GM19324 (cell line): ENCODE data around the gene RAPGEF1.
"Not testable (repeated sequence)": the region's sequence is repeated elsewhere in the genome, so short reads cannot be mapped to it uniquely, and the experiment has no call there.

Experiments
- ATAC-seq: cut with Tn5 transposase; IDR thresholded peaks from one replicate; pipeline ENCODE4 v1.9.1; 2021; ENCODE audit warnings: mild to moderate bottlenecking, moderate library complexity; ENCODE audit not compliant: unreplicated experiment, low FRiP score

RAPGEF1 gene

DNA sequence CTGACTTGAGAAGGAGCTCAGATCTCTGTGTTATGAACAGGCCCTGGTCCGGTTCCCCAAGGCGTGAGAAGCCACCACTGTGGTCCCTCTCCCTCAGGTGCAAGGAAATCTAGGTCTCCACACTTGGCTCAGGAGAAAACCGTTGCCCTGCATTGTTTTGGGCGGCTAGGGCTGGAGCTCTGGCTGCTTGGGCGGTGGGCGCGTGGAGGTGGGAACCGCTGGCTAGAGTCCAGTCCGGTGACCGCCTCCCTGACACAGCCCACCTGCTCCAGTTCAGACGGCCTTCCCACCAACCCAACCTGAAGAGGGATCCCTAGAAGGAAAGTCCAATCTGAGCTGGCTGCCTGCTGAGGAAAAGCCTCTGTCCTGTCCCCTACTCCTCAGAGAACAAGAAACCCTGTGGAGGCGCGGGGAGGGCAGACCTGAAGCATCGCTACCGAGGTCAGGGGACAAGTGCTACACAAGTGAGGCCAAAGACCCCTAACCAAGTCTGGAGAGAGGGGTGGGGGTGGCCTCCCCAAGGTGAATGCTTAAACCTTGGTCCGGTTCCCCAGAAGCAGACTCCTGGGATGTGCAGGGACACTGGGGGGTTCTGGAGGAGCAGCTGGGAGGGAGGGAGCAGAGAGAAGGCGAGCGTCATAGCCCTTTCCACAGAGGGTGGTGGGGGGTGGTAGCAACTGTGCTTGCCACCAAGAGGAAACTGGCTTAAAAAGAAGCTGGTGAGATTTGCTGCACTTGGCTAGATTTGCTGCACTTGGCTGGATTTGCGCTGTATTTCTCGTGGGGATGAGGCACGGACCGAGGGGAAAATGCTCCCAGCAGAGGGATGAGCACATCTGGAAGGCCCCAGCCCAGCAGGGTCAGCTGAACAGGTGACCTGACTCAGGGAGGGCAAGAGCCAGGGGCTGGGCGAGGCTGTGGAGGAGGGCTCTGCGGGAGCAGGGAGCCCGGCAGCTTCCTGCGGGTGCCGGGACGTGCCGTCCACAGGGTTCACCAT, 65.2 kb downstream of the RAPGEF1 start:
- no peak for ATAC-seq

GRCh38 chr9:131673531-131673930, 66.3 kb downstream of the RAPGEF1 start:
- no peak for ATAC-seq

- no peak for ATAC-seq
These were observed 66.8 kb downstream of the RAPGEF1 start for GRCh38 chr9:131673068-131673467.

GRCh38 chr9:131672451-131672850, 67.4 kb downstream of the RAPGEF1 start:
- ATAC-seq = no peak

GRCh38 chr9:131671133-131671520, 68.7 kb downstream of the RAPGEF1 start:
- ATAC-seq = no peak

- no peak for ATAC-seq
These were observed 69.4 kb downstream of the RAPGEF1 start for GRCh38 chr9:131670247-131671132.

GRCh38 chr9:131669269-131670157, 70.4 kb downstream of the RAPGEF1 start:
- no peak for ATAC-seq

GRCh38 chr9:131668439-131669268, 71.2 kb downstream of the RAPGEF1 start:
- no peak for ATAC-seq

DNA sequence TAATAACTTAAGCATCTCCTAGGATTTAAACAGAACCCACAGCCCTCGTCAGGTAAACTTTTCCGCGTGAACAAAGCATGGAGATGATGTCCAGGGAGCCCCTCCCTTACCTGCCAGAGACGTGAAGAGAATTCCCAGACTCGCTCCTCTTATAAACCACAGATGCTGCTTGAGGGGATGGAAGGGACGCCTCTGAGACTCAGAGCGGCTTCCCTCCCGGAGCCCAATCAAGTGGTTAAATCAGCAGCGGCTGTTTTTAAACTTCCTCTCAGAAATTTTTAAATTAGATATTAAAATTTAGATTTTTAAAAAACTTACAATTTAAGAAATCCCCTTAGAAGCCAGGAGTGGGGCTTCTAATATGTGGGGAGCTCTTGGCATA, 71.8 kb downstream of the RAPGEF1 start:
- ATAC-seq = no peak

DNA sequence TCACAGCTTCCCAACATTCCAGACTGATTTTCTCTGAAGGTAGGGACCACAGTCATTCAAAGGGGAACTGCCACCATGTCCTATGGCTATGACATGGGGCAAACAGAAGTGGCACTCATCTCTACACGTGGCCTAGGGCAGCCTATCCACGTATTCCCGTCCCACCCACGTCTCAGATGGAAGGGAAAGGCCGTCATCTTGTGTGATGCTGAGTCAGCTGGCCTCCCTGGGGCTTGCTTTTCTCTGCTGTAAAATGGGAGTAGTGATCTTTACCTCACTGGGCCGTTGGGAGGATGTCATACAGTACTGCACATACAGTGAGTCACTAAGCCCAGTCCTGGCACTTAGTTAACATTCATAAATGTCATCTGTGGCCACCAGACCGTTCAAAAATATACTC, 72.3 kb downstream of the RAPGEF1 start:
- ATAC-seq = no peak

DNA sequence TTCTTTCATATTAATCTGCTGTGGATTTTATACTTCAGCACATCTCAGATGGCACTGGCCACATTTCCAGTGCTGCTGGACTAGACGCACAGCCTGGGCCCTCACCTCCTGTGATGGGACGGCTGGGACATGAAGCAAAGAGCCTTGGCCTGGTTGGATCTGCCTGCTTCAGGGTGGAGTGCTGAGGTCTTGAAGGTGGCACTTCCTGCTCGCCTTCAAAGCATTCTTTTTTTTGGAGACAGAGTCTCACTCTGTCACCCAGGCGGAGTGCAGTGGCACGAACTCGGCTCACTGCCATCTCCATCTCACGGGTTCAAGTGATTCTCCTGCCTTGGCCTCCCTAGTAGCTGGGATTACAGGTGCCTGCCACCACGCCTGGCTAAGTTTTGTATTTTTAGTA, 73.1 kb downstream of the RAPGEF1 start:
- ATAC-seq = no peak

DNA sequence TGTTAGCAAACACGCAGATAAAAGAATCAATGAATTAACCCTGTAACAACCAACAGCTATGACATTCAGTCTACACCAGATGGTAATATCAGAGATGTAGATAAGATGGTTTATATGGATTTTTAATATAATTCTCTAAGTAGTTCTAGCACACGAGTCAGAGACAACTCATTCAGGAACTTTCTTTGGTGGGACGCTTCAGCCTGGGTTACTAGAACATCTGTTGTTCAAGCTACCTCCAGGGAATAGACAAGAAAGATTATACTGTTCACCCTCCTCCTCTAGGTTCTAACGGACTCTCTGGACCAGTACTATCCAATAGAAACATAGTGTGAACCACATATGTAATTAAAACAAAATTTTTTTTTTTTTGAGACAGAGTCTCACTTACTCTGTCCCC, 73.8 kb downstream of the RAPGEF1 start:
- ATAC-seq = no peak

GRCh38 chr9:131663288-131663687, 76.6 kb downstream of the RAPGEF1 start:
- no peak for ATAC-seq

DNA sequence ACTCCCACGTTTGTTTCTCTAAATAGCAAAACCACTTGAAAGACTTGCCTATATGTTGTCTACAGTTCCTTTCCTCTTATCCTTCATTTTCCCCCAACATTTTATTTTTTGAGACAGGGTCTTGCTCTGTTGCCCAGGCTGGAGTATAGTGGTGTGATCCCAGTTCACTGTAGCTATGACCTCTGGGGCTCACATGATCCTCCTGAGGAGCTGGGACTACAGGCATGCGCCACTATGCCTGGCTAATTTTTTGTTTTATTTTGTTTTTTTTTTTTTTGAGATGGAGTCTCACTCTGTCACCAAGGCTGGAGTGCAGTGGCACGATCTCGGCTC, 77.6 kb downstream of the RAPGEF1 start:
- not testable (repeated sequence) for ATAC-seq

DNA sequence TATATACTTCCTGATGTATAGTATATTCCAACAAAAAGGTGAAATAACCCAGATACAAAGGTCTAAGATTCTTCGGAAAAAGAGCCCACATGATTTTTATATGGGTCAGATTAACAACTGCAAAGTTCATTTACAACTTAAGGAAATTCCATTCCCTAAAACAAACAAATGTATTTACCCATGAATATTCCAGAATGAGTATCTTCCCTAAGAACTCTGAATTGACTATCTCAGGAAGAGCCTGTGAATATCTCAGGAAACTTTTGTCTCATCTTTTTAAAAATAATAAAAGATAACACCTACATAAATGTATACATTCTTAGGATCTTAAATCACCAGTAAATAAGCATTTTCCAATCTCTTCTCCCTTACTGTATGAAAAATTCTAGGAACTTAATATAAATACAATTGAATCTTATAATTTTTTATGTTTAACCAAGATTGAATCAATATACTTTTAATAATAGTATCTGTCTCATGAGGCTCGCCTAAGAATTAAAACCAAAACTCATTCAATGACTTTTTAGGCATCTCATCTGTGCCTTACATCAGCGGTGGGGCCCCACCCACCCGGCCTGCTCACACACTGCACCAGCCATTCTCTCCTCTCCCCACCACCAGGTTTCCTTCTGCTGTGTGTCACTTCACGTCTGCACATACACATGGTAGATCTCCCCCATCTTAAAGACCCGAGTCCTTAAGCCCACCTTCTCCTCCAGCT, 78.1 kb downstream of the RAPGEF1 start:
- ATAC-seq = no peak

DNA sequence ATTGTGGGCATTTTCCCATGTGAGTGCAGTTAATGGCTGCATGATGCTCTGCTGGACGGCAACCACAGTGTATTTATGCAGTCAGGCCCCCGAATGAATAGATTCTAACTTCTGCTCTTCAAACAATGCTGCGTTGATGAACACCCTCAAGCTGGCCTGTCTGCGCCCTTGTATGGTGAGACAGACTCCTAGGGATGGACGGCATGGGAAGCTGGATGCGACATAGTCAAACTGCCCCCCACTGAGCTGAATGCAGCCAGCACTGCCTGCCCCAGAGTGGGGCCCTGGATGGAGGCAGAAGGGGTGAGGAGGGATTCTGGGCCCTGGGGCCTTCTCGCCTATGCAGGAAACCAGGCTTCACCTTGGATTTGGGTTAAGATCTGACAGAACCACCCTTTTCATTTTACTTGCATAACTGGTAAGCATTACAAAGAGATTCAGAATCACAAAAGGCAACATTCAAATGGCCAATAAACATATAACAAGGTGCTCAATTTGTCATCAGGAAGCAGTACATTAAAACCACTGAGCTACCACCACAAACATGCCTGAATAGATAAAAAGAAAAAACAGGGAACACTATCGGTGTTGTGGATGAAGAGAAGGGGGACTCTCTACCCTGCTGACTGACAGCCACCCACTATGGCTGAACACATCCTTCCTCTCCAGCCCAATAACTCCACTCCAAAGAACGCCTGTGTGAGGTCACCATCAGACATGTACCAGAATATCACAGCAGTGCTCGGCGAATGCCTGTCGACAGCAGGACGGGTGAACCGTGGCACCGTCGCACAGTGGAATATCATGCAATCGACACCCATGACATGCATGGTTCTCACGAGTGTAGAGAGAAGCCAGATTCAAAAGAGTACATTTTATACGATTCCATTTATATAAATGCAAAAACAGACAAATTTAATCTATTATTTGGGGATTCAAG, 79.1 kb downstream of the RAPGEF1 start:
- ATAC-seq = no peak

DNA sequence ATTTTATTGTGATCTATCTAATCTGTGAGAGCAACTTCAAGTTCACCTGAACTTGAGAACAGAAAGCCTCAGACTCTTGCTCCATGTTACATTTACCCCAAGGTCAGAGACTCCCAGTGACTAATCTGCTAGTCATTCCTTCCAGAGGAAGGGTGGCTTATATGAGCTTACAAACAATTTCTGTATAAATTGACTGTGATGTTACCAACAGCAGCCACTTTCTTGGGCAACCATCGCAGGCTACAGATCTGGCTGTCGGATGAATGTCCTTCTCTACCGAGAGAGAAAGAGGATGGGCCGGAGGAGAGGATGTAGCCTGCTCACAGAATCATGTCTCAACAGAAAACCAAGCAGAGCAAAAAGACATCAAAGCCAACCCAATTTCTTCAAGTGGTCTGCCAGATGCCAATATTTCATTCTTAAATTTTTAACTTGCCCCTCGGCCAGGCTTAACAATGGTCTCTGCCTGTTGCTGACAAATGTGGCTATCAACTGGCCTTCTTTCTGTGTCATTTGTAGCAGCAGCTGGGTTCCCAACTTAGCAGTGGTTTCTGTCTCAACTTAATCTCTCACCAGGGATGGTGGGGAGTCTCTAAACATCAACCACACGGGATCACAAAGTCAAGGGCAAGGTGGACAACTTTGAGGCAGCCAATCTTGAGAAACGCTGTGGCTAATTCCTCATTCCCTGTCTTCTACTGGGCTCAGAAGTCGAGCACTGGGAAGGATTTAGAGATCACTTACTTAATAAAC, 81.3 kb downstream of the RAPGEF1 start:
- ATAC-seq = no peak
